Gastrocnemius medialis (tissue), 4 donors: ENCODE data around the gene GNG7.

Experiments used
- POLR2A ChIP-seq, 2 donors: fragments of 450-650 bp; IDR thresholded peaks; one replicate each; pipeline ENCODE4 v1.6.1; 2017; ENCODE audit warnings: antibody characterized with exemption in 2 of 2, mild to moderate bottlenecking in 2 of 2, moderate library complexity in 2 of 2
- TF ChIP-seq, protein P1 (sequence below), 5 experiments: fragments of 450-650 bp in 3 of 5; fragments of 200-600 bp in 2 of 5; sonication (generic) in 2 of 5; IDR thresholded peaks in 4 of 5; conservative IDR thresholded peaks in 1 of 5; 1 replicate in 4 of 5; 2 replicates in 1 of 5; pipeline ENCODE4 v1.5.1; 2016 to 2019; ENCODE audit warnings: antibody characterized with exemption in 5 of 5, mild to moderate bottlenecking in 3 of 5, moderate library complexity in 3 of 5

DNA sequence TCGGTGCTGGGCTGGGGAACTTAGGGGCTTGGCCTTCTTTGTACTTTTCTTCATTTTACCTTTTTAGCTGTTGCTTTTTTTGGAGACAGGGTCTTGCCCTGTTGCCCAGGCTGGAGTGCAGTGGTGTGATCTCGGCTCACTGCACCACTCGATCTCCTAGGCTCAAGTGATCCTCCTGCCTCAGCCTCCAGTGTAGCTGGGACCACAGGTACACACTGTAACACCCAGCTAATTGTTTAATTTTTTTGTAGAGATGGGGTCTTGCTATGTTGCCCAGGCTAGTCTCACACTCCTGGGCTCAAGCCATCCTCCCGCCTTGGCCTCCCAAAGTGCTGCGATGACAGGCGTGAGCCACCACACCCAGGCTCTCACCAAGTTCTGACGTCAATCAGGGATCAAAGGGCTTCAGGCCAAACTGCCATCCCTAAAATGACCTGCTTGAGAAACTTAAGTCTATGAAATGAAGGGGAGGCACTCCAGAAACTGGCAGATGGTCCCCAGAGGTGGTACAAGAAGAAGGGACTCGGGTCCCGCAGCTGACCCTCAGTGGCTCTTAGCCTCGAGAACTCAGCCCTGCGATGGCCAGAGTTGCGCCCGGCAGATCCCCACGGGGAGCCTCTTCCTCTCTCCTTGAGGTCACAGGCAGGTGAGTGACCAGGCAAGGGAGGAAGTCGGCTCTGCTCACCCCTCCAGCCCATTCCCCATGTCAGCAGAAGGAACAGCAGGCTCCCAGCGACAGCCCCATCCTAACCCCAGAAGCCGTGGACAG, 61.7 kb downstream of the GNG7 start:
- TF ChIP-seq, protein P1, sequence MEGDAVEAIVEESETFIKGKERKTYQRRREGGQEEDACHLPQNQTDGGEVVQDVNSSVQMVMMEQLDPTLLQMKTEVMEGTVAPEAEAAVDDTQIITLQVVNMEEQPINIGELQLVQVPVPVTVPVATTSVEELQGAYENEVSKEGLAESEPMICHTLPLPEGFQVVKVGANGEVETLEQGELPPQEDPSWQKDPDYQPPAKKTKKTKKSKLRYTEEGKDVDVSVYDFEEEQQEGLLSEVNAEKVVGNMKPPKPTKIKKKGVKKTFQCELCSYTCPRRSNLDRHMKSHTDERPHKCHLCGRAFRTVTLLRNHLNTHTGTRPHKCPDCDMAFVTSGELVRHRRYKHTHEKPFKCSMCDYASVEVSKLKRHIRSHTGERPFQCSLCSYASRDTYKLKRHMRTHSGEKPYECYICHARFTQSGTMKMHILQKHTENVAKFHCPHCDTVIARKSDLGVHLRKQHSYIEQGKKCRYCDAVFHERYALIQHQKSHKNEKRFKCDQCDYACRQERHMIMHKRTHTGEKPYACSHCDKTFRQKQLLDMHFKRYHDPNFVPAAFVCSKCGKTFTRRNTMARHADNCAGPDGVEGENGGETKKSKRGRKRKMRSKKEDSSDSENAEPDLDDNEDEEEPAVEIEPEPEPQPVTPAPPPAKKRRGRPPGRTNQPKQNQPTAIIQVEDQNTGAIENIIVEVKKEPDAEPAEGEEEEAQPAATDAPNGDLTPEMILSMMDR (IDR thresholded peaks at IDR 0.05 in 4 of 5, conservative IDR thresholded peaks at IDR 0.05 in 1 of 5) = no peak
- no peak for TF ChIP-seq POLR2A (IDR thresholded peaks at IDR 0.05)
